GM20431 (cell line): Measurements from ENCODE around the gene NDUFB7.
"Not testable (repeated sequence)": the region's sequence is repeated elsewhere in the genome, so short reads cannot be mapped to it uniquely, and the experiment has no call there.

Experiments used
- in situ Hi-C: fragments of 300-500 bp; cut with MseI, MboI; formaldehyde crosslinking; loops from one replicate; pipeline ENCODE4 v1.15.0; 2020; ENCODE audit warnings: low sequenced_read_pairs; ENCODE audit not compliant: unreplicated experiment

Gene NDUFB7

GRCh38 chr19:14571695-14572490, at the start of gene NDUFB7:
NDUFB7 (minus strand) TSS chr19:14572066; CDS start chr19:14572000, 66 bp downstream.
- in situ Hi-C loops: loop anchor here (10.0 to 25.0 kb wide), 2 partner anchors 113 to 290 kb away; no protein-coding TSS in a partner anchor

- in situ Hi-C loops: no loop called here
These were observed 47.5 kb upstream of the NDUFB7 start for GRCh38 chr19:14619404-14619803.

- in situ Hi-C loops: no loop called here
These were observed 44.5 kb upstream of the NDUFB7 start for GRCh38 chr19:14616407-14616806.

GRCh38 chr19:14615623-14616022, 43.8 kb upstream of the NDUFB7 start:
- in situ Hi-C loops: no loop called here

- in situ Hi-C loops: no loop called here
These were observed 42.2 kb upstream of the NDUFB7 start for GRCh38 chr19:14614099-14614412.

GRCh38 chr19:14613399-14614098, 41.7 kb upstream of the NDUFB7 start:
- in situ Hi-C loops: not testable (repeated sequence)

GRCh38 chr19:14612657-14613056, 40.8 kb upstream of the NDUFB7 start:
- in situ Hi-C loops: no loop called here

GRCh38 chr19:14612242-14612641, 40.4 kb upstream of the NDUFB7 start:
- in situ Hi-C loops: not testable (repeated sequence)

GRCh38 chr19:14611051-14611450, 39.2 kb upstream of the NDUFB7 start:
- in situ Hi-C loops: no loop called here

GRCh38 chr19:14606627-14607026, 34.8 kb upstream of the NDUFB7 start:
- in situ Hi-C loops: no loop called here

- in situ Hi-C loops: no loop called here
These were observed 32.1 kb upstream of the NDUFB7 start for GRCh38 chr19:14603990-14604387.

- in situ Hi-C loops: no loop called here
These were observed 27.8 kb upstream of the NDUFB7 start for GRCh38 chr19:14599548-14600147.

GRCh38 chr19:14595558-14595957, 23.7 kb upstream of the NDUFB7 start:
- in situ Hi-C loops: no loop called here

- in situ Hi-C loops: not testable (repeated sequence)
These were observed 17.6 kb upstream of the NDUFB7 start for GRCh38 chr19:14589433-14589832.

GRCh38 chr19:14585187-14585586, 13.3 kb upstream of the NDUFB7 start:
- in situ Hi-C loops: not testable (repeated sequence)

GRCh38 chr19:14584372-14584771, 12.5 kb upstream of the NDUFB7 start:
- in situ Hi-C loops: not testable (repeated sequence)

- in situ Hi-C loops: no loop called here
These were observed 11.1 kb upstream of the NDUFB7 start, which contains the start of gene CLEC17A for GRCh38 chr19:14582894-14583340. CLEC17A (plus strand) TSS chr19:14583084; CDS start chr19:14583161, 77 bp downstream.

- in situ Hi-C loops: no loop called here
These were observed 8.9 kb upstream of the NDUFB7 start for GRCh38 chr19:14580623-14581237.

GRCh38 chr19:14577885-14578427, 6.1 kb upstream of the NDUFB7 start:
- in situ Hi-C loops: loop anchor here (10.0 kb wide), 1 partner anchor 107 kb away; no protein-coding TSS in a partner anchor

- in situ Hi-C loops: loop anchor here (10.0 kb wide), 1 partner anchor 108 kb away; no protein-coding TSS in a partner anchor
These were observed 5.4 kb upstream of the NDUFB7 start for GRCh38 chr19:14577264-14577663.
